Calu3 (cell line): Measurements from ENCODE around the gene CDA. TPM values are rescaled to one million over a fixed set of nuclear protein-coding genes. Genes with fewer than 3 reads are reported as not detected.

Experiments used
- BruUV-seq: library from RNA; stranded (reverse); fragments of 400-500 nt; replicated peaks from 2 replicates; lab custom pipeline; 2021; lab: Mats Ljungman, UMichigan
- CTCF ChIA-PET: fragments of 300-600 bp; sonication (Branson Sonifier 250); formaldehyde crosslinking; loops from one replicate; lab custom pipeline; 2022; ENCODE audit warnings: antibody characterized with exemption; lab: Charles Lee
- DNase-seq: peaks from one replicate; pipeline ENCODE4 v3.0.0; 2022
- H3K27ac Mint-ChIP-seq: one replicate; pipeline ENCODE4 v1.8.0; 2022; ENCODE audit warnings: mixed read lengths; ENCODE audit not compliant: unreplicated experiment
- H3K27me3 Mint-ChIP-seq: one replicate; pipeline ENCODE4 v1.8.0; 2022; ENCODE audit warnings: mixed read lengths; ENCODE audit not compliant: unreplicated experiment
- H3K36me3 Mint-ChIP-seq: one replicate; pipeline ENCODE4 v1.8.0; 2022; ENCODE audit warnings: mild to moderate bottlenecking, moderate library complexity, mixed read lengths; ENCODE audit not compliant: insufficient read depth, unreplicated experiment
- H3K4me1 Mint-ChIP-seq: one replicate; pipeline ENCODE4 v1.8.0; 2022; ENCODE audit warnings: mild to moderate bottlenecking, low read depth, mixed read lengths; ENCODE audit not compliant: unreplicated experiment
- H3K4me3 Mint-ChIP-seq: one replicate; pipeline ENCODE4 v1.8.0; 2022; ENCODE audit warnings: mild to moderate bottlenecking, low read depth, moderate library complexity, mixed read lengths; ENCODE audit not compliant: unreplicated experiment
- H3K9me3 Mint-ChIP-seq: one replicate; pipeline ENCODE4 v1.8.0; 2022; ENCODE audit warnings: low read depth, mixed read lengths; ENCODE audit not compliant: unreplicated experiment
- intact Hi-C: fragments of 100-400 bp; cut with micrococcal nuclease; formaldehyde crosslinking; loops from one replicate; pipeline ENCODE4 v1.10.0; 2022; ENCODE audit not compliant: unreplicated experiment
- total RNA-seq: library from RNA; stranded (reverse); gene quantifications from 2 replicates; pipeline ENCODE4 v1.2.3, GENCODE V29; 2022
- TF ChIP-seq, protein P1 (sequence below): fragments of 200-600 bp; IDR thresholded peaks from one replicate; pipeline ENCODE4 v1.8.0; 2022; ENCODE audit warnings: antibody characterized with exemption; ENCODE audit not compliant: unreplicated experiment

Gene CDA
- total RNA-seq, 1 experiment from 2014 or later, result 9.0 TPM

DNA sequence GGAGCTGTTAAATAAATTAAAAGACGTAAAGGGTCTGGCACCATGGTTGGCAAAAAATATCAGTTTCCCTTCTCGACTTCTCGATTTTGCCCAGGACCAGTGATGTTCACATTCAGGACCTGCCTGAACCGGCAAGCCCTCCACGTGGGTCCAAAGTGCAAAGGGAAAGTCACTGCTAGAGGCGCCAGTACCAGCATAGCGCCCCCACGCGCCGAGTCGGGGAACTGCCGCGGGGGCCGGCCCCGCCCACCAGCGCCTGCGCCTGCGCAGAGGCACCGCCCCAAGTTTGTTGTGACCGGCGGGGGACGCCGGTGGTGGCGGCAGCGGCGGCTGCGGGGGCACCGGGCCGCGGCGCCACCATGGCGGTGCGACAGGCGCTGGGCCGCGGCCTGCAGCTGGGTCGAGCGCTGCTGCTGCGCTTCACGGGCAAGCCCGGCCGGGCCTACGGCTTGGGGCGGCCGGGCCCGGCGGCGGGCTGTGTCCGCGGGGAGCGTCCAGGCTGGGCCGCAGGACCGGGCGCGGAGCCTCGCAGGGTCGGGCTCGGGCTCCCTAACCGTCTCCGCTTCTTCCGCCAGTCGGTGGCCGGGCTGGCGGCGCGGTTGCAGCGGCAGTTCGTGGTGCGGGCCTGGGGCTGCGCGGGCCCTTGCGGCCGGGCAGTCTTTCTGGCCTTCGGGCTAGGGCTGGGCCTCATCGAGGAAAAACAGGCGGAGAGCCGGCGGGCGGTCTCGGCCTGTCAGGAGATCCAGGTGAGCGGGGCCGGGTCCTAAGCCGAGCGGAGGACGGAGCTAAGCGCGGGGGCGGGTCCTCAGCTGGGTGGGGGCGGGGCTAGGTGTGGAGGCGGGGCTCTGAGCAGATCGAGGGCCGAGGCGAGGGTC, 44.5 kb downstream of the CDA start, which contains the start of gene PINK1:
Gene PINK1 (plus strand): TSS at position 269 of the 875 bp plus-strand sequence. CDS start 91 bp downstream, at position 360.
- Mint-ChIP-seq H3K27ac (no peak within 1 kb of the TSS), H3K4me3 (peak within 1 kb of the TSS; percentile 72), H3K4me1 (no peaks in the 10 kb centered on the region), H3K36me3 (peaks cover 21% of the 10 kb centered on the region), H3K27me3 (no peaks in the 10 kb centered on the region), H3K9me3 (no peaks in the 10 kb centered on the region)
- no TSS peak for BruUV-seq
- DNase-seq, result peak; percentile 84
- intact Hi-C loops, result loop anchor here (1.0 kb wide), 1 partner anchor 111 kb away; no protein-coding TSS in a partner anchor
- CTCF ChIA-PET, result interaction anchor here (0.5 to 4.9 kb wide), 7 partner anchors 16 to 420 kb away, joined by 3 to 49 read pairs (median 4); partner anchors contain the start of gene CDA
- TF ChIP-seq, protein P1, sequence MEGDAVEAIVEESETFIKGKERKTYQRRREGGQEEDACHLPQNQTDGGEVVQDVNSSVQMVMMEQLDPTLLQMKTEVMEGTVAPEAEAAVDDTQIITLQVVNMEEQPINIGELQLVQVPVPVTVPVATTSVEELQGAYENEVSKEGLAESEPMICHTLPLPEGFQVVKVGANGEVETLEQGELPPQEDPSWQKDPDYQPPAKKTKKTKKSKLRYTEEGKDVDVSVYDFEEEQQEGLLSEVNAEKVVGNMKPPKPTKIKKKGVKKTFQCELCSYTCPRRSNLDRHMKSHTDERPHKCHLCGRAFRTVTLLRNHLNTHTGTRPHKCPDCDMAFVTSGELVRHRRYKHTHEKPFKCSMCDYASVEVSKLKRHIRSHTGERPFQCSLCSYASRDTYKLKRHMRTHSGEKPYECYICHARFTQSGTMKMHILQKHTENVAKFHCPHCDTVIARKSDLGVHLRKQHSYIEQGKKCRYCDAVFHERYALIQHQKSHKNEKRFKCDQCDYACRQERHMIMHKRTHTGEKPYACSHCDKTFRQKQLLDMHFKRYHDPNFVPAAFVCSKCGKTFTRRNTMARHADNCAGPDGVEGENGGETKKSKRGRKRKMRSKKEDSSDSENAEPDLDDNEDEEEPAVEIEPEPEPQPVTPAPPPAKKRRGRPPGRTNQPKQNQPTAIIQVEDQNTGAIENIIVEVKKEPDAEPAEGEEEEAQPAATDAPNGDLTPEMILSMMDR, result peak; percentile 96

DNA sequence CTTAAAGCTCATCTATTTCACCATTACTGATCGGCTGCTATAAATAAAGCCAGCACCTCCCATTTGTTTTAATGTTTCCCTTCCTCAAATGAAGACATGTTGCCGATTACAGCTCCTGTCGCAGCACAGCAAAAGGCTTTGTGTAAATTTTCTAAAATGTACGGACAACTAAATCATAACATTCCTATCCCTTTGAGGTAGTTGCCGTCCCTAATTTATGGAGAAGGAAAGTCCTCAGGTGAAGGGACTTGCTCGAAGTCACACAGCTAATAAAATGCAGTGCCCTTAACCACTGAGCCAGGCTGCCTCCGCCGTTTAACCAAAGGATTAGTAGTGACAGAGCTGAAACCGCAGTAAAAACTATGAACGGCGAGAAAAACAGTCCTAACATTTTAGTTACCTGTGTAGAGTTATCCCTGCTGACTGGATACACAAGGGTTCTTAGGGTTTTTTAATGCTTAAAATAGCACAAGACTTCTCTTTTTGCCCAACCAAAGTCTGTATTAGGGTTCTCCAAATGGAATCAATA, 45.2 kb downstream of the CDA start:
- H3K27me3 Mint-ChIP-seq, result no peaks in the 10 kb centered on the region
- peak overlapping the region; percentile 72 for H3K4me3 Mint-ChIP-seq
- no peak overlapping the region for H3K27ac Mint-ChIP-seq
- DNase-seq, result no peak
- no peaks in the 10 kb centered on the region for H3K4me1 Mint-ChIP-seq
- intact Hi-C loops, result loop anchor here (1.0 kb wide), 1 partner anchor 112 kb away; no protein-coding TSS in a partner anchor
- CTCF ChIA-PET, result interaction anchor here (0.5 to 4.9 kb wide), 7 partner anchors 16 to 421 kb away, joined by 3 to 49 read pairs (median 4); partner anchors contain the start of gene CDA
- no peaks in the 10 kb centered on the region for H3K9me3 Mint-ChIP-seq
- TF ChIP-seq, protein P1, result no peak
- TSS peak; percentile 34 for BruUV-seq
- peaks cover 18% of the 10 kb centered on the region for H3K36me3 Mint-ChIP-seq

DNA sequence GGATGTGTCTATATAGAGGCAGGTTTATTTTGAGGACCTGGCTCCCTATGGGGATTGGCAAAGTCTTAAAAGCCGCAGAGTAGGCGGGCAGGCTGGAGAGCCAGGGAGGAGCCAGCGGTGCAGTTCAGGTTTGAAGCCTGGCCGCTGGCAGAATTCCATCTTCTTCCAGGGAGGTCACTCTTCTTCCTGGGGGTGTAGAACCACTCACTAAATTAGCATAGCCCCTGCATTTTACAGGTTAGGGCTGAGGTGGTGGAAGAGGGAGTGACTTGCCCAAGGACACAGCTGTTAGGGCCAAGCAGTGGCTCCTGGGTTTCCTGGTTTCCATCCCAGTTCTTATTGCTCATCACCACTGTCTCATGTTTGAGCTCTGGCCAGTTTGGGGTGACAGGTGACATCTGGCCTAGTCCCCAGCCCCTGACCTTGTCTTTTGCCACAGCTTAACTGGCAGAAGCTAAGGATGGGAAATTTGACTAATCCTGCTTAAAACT, 45.7 kb downstream of the CDA start:
- no peaks in the 10 kb centered on the region for H3K9me3 Mint-ChIP-seq
- intact Hi-C loops, result loop anchor here (1.0 kb wide), 1 partner anchor 112 kb away; no protein-coding TSS in a partner anchor
- peaks cover 17% of the 10 kb centered on the region for H3K36me3 Mint-ChIP-seq
- H3K27me3 Mint-ChIP-seq, result no peaks in the 10 kb centered on the region
- CTCF ChIA-PET, result interaction anchor here (1.3 to 4.9 kb wide), 2 partner anchors 27 to 59 kb away, joined by 3 to 49 read pairs; no protein-coding TSS in a partner anchor
- no peak overlapping the region for H3K27ac Mint-ChIP-seq
- TF ChIP-seq, protein P1, result no peak
- peak overlapping the region; percentile 72 for H3K4me3 Mint-ChIP-seq
- no peaks in the 10 kb centered on the region for H3K4me1 Mint-ChIP-seq
- BruUV-seq, result no TSS peak
- peak; percentile 37 for DNase-seq

DNA sequence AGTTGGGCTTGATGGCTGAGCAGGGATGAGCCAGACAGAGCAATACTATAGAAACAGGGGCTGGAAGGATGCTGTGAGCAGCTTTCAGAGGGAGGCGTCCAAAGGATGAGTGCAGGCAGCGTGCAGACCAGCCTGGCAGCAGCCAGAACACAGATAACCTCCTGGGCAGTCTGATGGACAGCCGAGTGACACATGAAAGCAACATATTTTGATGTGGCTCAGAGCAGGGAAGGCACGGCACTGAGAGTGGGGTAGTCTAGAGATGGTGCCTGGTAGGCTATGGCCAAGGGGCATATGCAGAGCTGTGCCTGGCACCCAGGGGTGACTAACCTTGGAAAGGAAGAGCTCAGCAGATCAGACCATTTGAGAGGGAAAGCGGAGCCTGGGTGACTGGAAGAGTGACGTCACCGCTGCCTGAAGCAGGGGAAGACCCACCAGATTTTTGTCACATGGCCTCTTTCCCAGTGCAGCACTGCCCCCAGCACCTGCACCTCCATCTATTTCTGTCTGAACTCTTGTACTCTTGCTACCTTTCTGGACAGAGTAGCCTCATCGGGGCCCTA, 48.0 kb downstream of the CDA start:
- no peak for DNase-seq
- intact Hi-C loops, result no loop called here
- TF ChIP-seq, protein P1, result no peak
- Mint-ChIP-seq H3K4me3 (no peak overlapping the region), H3K27me3 (no peaks in the 10 kb centered on the region), H3K4me1 (no peaks in the 10 kb centered on the region), H3K9me3 (no peaks in the 10 kb centered on the region), H3K36me3 (peaks cover 17% of the 10 kb centered on the region), H3K27ac (no peak overlapping the region)
- CTCF ChIA-PET, result no interaction called here
- BruUV-seq, result no TSS peak
